ENCODE data around the gene ST8SIA1. TPM values are rescaled to one million over a fixed set of nuclear protein-coding genes. Genes with fewer than 3 reads are reported as not detected.

Gene ST8SIA1
- total and polyA plus RNA-seq, 11 donors: 0.60 to 5.7 (median 1.7) TPM

- DNase-seq (no peak), ATAC-seq (no peak)
- Histone ChIP-seq H3K27me3 (no peaks in the 10 kb centered on the region), H3K4me1 (peaks cover 0 to 21% (median 0%) of the 10 kb centered on the region in 12 donors), H3K27ac (peak overlapping the region in 10 of 12 donors; percentile 29 to 65 (median 44)), H3K9me3 (no peaks in the 10 kb centered on the region), H3K4me3 (no peak overlapping the region), H3K36me3 (no peaks in the 10 kb centered on the region)
- no peak for TF ChIP-seq POLR2A (IDR thresholded peaks at IDR 0.05)
- TF ChIP-seq, protein P1, sequence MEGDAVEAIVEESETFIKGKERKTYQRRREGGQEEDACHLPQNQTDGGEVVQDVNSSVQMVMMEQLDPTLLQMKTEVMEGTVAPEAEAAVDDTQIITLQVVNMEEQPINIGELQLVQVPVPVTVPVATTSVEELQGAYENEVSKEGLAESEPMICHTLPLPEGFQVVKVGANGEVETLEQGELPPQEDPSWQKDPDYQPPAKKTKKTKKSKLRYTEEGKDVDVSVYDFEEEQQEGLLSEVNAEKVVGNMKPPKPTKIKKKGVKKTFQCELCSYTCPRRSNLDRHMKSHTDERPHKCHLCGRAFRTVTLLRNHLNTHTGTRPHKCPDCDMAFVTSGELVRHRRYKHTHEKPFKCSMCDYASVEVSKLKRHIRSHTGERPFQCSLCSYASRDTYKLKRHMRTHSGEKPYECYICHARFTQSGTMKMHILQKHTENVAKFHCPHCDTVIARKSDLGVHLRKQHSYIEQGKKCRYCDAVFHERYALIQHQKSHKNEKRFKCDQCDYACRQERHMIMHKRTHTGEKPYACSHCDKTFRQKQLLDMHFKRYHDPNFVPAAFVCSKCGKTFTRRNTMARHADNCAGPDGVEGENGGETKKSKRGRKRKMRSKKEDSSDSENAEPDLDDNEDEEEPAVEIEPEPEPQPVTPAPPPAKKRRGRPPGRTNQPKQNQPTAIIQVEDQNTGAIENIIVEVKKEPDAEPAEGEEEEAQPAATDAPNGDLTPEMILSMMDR (IDR thresholded peaks at IDR 0.05): no peak
- 70 to 86% (median 81%) methylated on average over 4 of the region's 4 CpGs for WGBS, 4 donors
- intact Hi-C loops (cut with DNase I): no loop called here
These were observed 21.1 kb downstream of the ST8SIA1 start for GRCh38 chr12:22313286-22313962.

DNA sequence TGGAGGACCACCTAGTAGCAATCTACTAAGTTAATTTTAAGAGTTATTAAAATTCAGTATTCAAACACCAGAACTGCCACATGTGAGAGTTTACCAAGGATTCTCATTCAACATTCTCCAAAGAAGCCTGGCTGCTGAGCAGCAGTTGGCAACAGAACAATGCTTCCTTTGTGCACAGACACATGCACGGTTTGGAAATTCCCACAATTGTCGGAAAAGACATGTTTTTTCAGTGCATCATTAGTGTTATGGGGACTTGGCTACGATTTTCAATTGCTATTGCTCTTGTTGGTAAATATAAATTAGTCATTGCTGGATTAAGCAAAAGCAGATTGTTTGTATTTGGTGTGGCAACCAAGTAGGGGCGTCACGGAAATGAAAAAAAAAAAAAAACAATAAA lies 22.2 kb downstream of the ST8SIA1 start:
- intact Hi-C loops (cut with DNase I): no loop called here
- Histone ChIP-seq H3K4me1 (peaks cover 0 to 21% (median 0%) of the 10 kb centered on the region in 12 donors), H3K27me3 (no peaks in the 10 kb centered on the region), H3K9me3 (no peaks in the 10 kb centered on the region), H3K27ac (peak overlapping the region in 10 of 12 donors; percentile 29 to 65 (median 46)), H3K36me3 (no peaks in the 10 kb centered on the region), H3K4me3 (no peak overlapping the region)
- WGBS, 4 donors: 44 to 54% (median 47%) methylated on average over 5 of the region's 5 CpGs
- DNase-seq (peak; percentile 50 to 70 (median 55)), ATAC-seq (peak; percentile 48 to 84 (median 76))
- TF ChIP-seq POLR2A (IDR thresholded peaks at IDR 0.05): no peak
- TF ChIP-seq, protein P1 (IDR thresholded peaks at IDR 0.05): no peak

DNA sequence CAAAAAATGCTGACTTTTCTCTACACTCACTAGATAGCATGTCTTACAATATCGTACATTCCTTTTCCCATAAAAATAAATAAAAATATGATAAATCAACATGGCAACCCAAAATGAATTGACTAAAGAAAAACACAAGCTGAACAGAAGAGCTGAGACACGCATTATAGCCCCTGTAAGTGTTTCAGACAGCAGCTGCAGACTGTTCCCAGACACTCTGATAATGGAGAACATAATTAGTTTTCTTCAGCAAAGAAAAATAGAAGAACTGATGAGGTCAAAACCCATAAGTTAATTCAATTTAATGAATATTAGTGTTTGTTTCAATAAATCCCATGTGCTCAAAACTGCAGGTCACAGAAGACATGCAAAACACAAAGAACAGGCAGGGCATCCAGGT lies 23.8 kb downstream of the ST8SIA1 start:
- ATAC-seq (no peak), DNase-seq (no peak)
- H3K4me3 ChIP-seq: no peak overlapping the region
- no peaks in the 10 kb centered on the region for H3K9me3 ChIP-seq
- WGBS, 4 donors: 77 to 94% (median 80%) methylated on average over 2 of the region's 2 CpGs
- intact Hi-C loops (cut with DNase I): no loop called here
- H3K27ac ChIP-seq: peak overlapping the region in 5 of 12 donors; percentile 1 to 38 (median 24)
- TF ChIP-seq, protein P1 (IDR thresholded peaks at IDR 0.05): no peak
- TF ChIP-seq POLR2A (IDR thresholded peaks at IDR 0.05): no peak
- H3K4me1 ChIP-seq: peaks cover 0 to 21% (median 0%) of the 10 kb centered on the region in 12 donors
- no peaks in the 10 kb centered on the region for H3K36me3 ChIP-seq
- H3K27me3 ChIP-seq: no peaks in the 10 kb centered on the region

- TF ChIP-seq, protein P1 (IDR thresholded peaks at IDR 0.05): no peak
- no peak for TF ChIP-seq POLR2A (IDR thresholded peaks at IDR 0.05)
- no peaks in the 10 kb centered on the region for H3K9me3 ChIP-seq
- WGBS, 4 donors: 74 to 84% (median 77%) methylated on average over 2 of the region's 2 CpGs
- H3K4me1 ChIP-seq: peaks cover 0 to 21% (median 0%) of the 10 kb centered on the region in 12 donors
- H3K4me3 ChIP-seq: no peak overlapping the region
- ATAC-seq: peak in 1 of 4 donors; percentile 21
- H3K27me3 ChIP-seq: no peaks in the 10 kb centered on the region
- peak overlapping the region in 6 of 12 donors; percentile 1 to 38 (median 26) for H3K27ac ChIP-seq
- intact Hi-C loops (cut with DNase I): no loop called here
- no peak for DNase-seq
- no peaks in the 10 kb centered on the region for H3K36me3 ChIP-seq
These were observed 24.2 kb downstream of the ST8SIA1 start for GRCh38 chr12:22310275-22310674.
